Measurements from ENCODE around the gene STEAP4. TPM values are rescaled to one million over a fixed set of nuclear protein-coding genes. Genes with fewer than 3 reads are reported as not detected.

Gene STEAP4
- total and polyA plus RNA-seq, 7 donors = 5.2 to 31.7 (median 20.3) TPM

DNA sequence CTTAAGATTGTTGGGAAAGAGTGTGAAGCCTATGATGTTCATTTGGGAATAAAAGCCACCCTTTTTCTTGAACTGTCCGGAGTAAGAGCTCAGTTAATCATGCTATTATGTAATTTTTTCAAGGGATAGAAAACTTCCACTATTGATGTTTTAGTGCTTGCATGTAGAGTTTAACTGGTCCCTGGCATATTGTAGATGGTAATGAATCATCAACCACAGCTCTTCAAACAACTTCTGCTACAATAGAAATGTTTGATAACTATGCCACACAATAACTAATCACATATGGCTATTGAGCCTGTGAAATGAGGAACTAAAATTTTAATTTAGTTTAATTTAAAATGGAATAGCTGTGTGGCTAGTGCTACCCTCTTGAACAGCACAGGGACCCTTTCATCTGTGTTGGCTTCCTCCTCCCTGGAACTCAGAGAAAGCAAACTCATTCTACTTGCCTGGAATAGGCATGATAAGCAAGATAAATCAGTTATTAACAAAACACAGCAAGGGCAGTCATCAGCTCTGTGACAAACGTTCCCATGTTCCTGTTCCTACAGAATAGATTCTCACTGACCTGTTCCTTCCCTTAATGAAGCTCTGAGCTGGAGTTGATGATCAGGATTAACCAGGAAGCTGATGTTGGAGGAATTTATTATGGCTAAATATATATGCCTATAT is 82.0 kb downstream of the STEAP4 start:
- no peak for DNase-seq
- Histone ChIP-seq H3K27ac (no peak overlapping the region), H3K27me3 (ENCODE audit: insufficient read depth in 3 of 3, low read length in 2 of 3) (no peaks in the 10 kb centered on the region), H3K4me1 (no peaks in the 10 kb centered on the region), H3K9me3 (no peaks in the 10 kb centered on the region), H3K4me3 (no peak overlapping the region), H3K36me3 (ENCODE audit: insufficient read depth in 1 of 2, low read depth in 1 of 2) (no peaks in the 10 kb centered on the region)
- WGBS, 3 donors = 58 to 72% (median 63%) methylated on average over 2 of the region's 2 CpGs
- intact Hi-C loops (cut with DNase I) = no loop called here
- ATAC-seq = no peak
- TF ChIP-seq CTCF (IDR thresholded peaks at IDR 0.05) = no peak

DNA sequence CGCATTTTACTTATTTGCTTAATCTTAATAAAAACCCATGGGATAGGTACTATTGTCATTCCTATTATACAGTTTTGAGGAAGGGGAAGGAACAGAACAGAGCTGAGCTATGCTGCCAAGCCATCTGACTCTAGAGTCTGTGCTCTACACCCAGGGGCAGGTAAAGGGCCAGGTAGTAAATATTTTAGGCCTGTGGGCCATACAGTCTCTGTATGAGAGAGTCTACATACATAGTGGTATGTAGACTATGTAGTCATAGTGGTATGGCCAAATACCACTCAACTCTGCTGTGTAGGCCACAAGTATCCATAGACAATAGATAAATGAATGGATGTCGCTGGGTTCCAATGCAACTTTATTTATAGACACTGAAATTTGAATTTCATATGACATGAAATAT is 83.4 kb downstream of the STEAP4 start:
- 93 to 98% (median 98%) methylated on average over 2 of the region's 2 CpGs for WGBS, 3 donors
- DNase-seq = no peak

More for the DNA sequence above, 83.4 kb downstream of the STEAP4 start:
- no peak overlapping the region for H3K4me3 ChIP-seq
- no peaks in the 10 kb centered on the region for H3K9me3 ChIP-seq
- intact Hi-C loops (cut with DNase I) = no loop called here
- no peaks in the 10 kb centered on the region for H3K36me3 ChIP-seq (ENCODE audit: insufficient read depth in 1 of 2, low read depth in 1 of 2)
- no peak for TF ChIP-seq CTCF (IDR thresholded peaks at IDR 0.05)
- no peaks in the 10 kb centered on the region for H3K27me3 ChIP-seq (ENCODE audit: insufficient read depth in 3 of 3, low read length in 2 of 3)
- H3K27ac ChIP-seq = no peak overlapping the region
- peaks cover 7% of the 10 kb centered on the region for H3K4me1 ChIP-seq
- no peak for ATAC-seq

Other genes starting within 250 kb of the STEAP4 start
- 10 to 100 TPM; 32.2 to 46.7 (median 39.1) TPM for gene SRI, start 86.9 kb downstream of the STEAP4 start, total RNA-seq
- 10 to 100 TPM; 24.4 to 40.0 (median 24.7) TPM for gene SRI, start 86.9 kb downstream of the STEAP4 start, polyA plus RNA-seq

All from psoas muscle (tissue), 8 donors.